Activated CD4-positive, alpha-beta memory T cell treated with anti-CD3 and anti-CD28 coated beads for 36 hours (primary cell): Measurements from ENCODE around the gene PRR23A. TPM values are rescaled to one million over a fixed set of nuclear protein-coding genes. Genes with fewer than 3 reads are reported as not detected.
"Not testable (repeated sequence)": the region's sequence is repeated elsewhere in the genome, so short reads cannot be mapped to it uniquely, and the experiment has no call there.

Source experiments
- CTCF ChIA-PET: fragments of 350-600 bp; sonication (Branson Sonifier 250); formaldehyde crosslinking; loops from one replicate; lab custom pipeline; 2021; ENCODE audit warnings: antibody characterized with exemption, inconsistent platforms; lab: Charles Lee
- POLR2A ChIA-PET: fragments of 350-600 bp; sonication (Branson Sonifier 250); formaldehyde crosslinking; loops from one replicate; lab custom pipeline; 2021; ENCODE audit warnings: antibody characterized with exemption; lab: Charles Lee
- DNase-seq: peaks from one replicate; pipeline ENCODE4 v3.0.0-alpha.2; 2020
- H3K27ac Mint-ChIP-seq: one replicate; pipeline ENCODE4 v1.8.0; 2021; ENCODE audit warnings: mixed read lengths
- H3K27me3 Mint-ChIP-seq: one replicate; pipeline ENCODE4 v1.8.0; 2021; ENCODE audit warnings: mixed read lengths
- H3K36me3 Mint-ChIP-seq: one replicate; pipeline ENCODE4 v1.8.0; 2021; ENCODE audit warnings: mixed read lengths
- H3K4me1 Mint-ChIP-seq: one replicate; pipeline ENCODE4 v1.8.0; 2021; ENCODE audit warnings: low read depth, mixed read lengths
- H3K4me3 Mint-ChIP-seq: one replicate; pipeline ENCODE4 v1.8.0; 2021; ENCODE audit warnings: mild to moderate bottlenecking, mixed read lengths
- H3K9me3 Mint-ChIP-seq: one replicate; pipeline ENCODE4 v1.8.0; 2021; ENCODE audit warnings: mixed read lengths
- intact Hi-C: fragments of 100-400 bp; cut with micrococcal nuclease; formaldehyde crosslinking; loops from one replicate; pipeline ENCODE4 v1.15.1; 2023
- total RNA-seq, 2 experiments: library from RNA; stranded (reverse); gene quantifications; one replicate each; pipeline ENCODE4 v1.2.3, GENCODE V29; 2021

The PRR23A gene
- not detected for total RNA-seq

DNA sequence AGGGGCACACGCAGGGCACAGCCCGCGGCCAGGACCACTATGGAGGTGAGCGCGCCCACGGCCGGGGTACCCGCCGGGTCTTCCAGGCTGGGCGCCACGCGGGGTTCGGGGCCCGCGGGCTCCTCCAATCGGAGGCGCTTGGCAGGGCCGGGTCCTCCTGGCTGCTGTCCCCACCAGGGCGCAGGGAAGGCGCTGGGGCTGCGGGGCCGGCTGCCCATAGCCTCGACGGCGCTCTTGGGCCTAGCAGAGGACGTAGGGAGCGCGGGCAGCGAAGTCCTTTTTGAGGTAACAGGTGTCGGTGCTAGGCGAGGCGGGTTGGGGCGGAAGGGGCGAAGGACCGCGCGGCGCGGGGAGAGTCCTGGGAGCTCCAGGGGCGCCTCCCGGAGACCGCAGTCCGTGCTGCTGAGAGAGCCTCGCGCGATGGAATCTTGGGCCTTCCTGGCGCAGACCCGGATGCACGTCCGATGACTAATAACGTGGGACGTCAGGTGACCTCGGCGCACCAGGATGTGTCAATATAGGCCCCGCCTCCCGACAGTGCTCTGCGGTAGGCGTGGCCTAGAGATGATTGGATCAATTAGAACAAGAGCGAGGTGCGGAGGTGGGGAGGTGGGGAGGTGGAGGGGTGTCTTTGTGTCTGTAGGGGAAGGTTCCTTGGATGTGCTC is at the start of gene PRR23A:
Gene PRR23A (minus strand): TSS at position 218 of the 666 bp plus-strand sequence. CDS start 0 bp downstream, at position 218.
- Mint-ChIP-seq H3K4me3 (no peak within 1 kb of the TSS), H3K27me3 (peaks cover 3% of the 10 kb centered on the region), H3K27ac (no peak within 1 kb of the TSS), H3K9me3 (peaks cover 13% of the 10 kb centered on the region), H3K4me1 (no peaks in the 10 kb centered on the region), H3K36me3 (peaks cover 1% of the 10 kb centered on the region)
- ChIA-PET CTCF (no interaction called here), POLR2A (no interaction called here)
- no peak for DNase-seq
- intact Hi-C loops: no loop called here

DNA sequence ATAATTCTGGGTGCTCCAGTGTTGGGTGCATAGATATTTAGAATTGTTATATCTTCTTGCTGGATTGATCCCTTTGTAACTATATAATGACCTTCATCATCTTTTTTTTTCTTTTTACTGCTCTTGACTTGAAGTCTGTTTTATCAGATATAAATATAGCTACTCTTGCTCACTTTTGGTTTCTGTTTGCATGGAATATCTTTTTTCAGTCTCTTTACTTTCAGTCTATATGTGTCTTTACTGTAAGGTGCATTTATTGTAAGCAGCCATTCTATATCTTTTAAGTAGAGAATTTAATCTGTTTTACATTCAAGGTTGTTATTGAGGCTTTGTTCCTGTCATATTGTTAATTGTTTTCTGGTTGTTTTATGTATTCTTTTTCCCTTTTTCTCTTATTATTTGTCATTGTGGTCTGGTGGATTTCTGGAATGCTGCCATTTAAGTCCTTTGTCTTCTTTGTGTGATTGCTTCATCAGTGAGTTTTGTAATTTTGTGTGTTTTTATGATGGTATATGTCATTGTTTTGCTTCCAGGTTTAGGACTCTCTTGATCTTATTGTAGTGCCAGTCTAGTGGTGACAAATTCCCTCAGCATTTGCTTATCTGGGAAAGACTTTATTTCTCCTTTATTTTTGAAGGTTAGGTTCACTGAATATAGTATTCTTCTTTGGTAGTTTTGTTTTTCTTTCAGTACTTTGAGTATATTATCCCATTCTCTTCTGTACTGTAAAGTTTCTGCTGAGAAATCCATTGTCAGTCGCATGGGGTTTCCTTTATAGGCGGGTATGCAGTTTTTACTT is 46.9 kb upstream of the PRR23A start:
- no peak for DNase-seq
- peaks cover 3% of the 10 kb centered on the region for H3K36me3 Mint-ChIP-seq
- intact Hi-C loops: no loop called here
- no peak overlapping the region for H3K4me3 Mint-ChIP-seq
- peaks cover 26% of the 10 kb centered on the region for H3K9me3 Mint-ChIP-seq
- CTCF ChIA-PET: no interaction called here
- no peaks in the 10 kb centered on the region for H3K4me1 Mint-ChIP-seq
- POLR2A ChIA-PET: no interaction called here
- H3K27ac Mint-ChIP-seq: no peak overlapping the region
- H3K27me3 Mint-ChIP-seq: no peaks in the 10 kb centered on the region

DNA sequence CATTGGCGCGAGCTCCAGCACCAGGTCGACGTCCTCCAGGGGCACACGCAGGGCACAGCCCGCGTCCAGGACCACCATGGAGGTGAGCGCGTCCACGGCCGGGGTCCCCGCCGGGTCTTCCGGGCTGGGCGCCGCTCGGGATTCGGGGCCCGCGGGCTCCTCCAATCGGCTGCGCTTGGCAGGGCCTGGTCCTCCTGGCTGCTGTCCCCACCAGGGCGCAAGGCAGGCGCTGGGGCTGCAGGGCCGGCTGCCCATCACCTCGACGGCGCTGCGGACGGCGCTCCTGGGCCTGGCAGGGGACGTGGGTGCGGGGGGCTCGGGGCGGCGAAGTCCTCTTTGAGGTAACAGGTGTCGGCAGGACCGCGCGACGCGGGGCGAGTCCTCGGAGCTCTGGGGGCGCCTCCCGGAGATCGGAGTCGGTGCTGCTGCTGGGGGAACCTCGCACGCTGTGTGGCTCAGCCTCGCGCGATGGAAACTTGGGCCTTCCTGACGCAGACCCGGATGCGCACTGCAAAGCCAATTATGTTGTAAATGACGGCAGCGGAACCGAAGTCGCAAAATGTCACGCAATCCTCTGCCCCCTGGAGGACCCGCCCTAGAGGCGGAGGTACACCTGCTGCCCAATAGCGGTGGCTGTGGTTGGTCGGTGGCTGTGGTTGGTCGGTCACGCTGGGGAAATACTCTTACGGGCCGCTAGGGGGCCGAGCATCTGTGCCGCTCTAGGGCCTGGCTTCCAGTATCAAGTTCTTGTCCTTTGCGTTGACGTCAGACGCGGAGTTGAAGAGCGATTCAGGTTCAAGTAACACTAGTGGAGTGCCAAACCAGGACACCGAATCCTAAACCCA is 38.5 kb upstream of the PRR23A start, which contains the start of gene PRR23C:
Gene PRR23C (minus strand): TSS at position 527 of the 845 bp plus-strand sequence. CDS start 272 bp downstream, at position 255.
- intact Hi-C loops: no loop called here
- Mint-ChIP-seq H3K36me3 (peaks cover 2% of the 10 kb centered on the region), H3K4me3 (no peak within 1 kb of the TSS), H3K27ac (no peak within 1 kb of the TSS), H3K27me3 (no peaks in the 10 kb centered on the region), H3K9me3 (peaks cover 12% of the 10 kb centered on the region), H3K4me1 (no peaks in the 10 kb centered on the region)
- CTCF ChIA-PET: interaction anchor here (1.5 kb wide), 1 partner anchor 109 kb away, joined by 3 read pairs; no protein-coding TSS in a partner anchor
- DNase-seq: no peak
- POLR2A ChIA-PET: no interaction called here

DNA sequence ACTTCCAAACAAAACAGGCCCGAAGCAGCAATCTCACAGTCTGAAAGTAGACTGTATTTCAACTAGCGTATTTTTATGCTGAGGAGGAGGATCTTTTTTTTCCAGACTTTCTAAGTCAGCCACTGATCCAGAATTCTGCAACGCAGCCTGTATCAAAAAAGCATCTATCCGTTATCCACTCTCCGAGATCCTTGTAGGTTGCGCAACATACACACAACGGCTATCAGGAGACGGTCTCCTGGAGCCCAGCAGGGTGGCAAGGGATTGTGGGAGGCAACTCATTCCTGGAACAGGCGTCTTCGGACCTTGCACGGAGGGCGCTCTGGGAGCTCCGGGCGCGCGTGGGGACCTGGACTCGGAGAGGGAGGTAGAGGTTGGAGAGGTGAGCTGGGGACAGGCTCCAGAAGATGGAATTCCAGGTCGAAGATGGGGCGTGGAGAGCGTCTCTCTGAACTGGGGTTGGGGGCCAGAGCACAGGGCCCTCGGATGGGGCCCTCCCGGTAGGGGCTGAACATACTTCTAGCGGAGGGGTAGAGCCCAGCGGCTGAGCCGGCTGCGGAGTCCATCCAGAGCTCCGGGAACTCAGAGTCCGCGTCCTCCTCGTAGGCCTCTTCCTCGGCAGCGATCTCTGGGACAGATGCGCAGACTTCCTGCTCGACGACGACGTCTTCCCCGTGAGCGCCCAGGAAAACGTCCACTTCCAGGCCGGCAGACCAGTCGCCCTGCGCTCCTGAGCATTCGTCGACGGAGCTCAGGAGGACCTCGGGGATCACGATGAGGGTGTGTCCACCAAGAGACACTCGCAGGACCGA is 37.7 kb upstream of the PRR23A start:
- H3K27ac Mint-ChIP-seq: no peak overlapping the region
- H3K36me3 Mint-ChIP-seq: peaks cover 2% of the 10 kb centered on the region
- H3K4me1 Mint-ChIP-seq: no peaks in the 10 kb centered on the region
- DNase-seq: no peak
- H3K4me3 Mint-ChIP-seq: no peak overlapping the region
- peaks cover 12% of the 10 kb centered on the region for H3K9me3 Mint-ChIP-seq
- ChIA-PET CTCF (interaction anchor here (1.5 kb wide), 1 partner anchor 108 kb away, joined by 3 read pairs; no protein-coding TSS in a partner anchor), POLR2A (no interaction called here)
- intact Hi-C loops: no loop called here
- no peaks in the 10 kb centered on the region for H3K27me3 Mint-ChIP-seq

DNA sequence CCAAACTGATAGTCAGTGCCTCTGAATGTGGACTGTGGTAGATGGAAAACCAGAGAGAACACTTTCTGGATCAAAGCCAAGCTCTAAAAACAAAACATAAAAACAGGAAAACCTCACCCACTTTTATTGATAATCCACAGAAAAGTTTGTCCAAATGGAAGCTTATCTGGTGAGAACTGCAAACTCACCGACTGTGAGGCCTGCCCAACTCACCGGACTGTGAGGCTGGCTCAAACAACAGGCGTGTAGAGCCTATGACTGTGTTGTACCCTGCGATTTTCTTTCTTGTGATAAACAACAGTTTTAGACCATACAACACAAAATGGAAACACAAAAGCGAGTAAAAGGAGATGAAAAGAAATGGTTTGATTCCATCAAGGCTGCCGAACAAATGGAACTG is 31.4 kb upstream of the PRR23A start:
- no peaks in the 10 kb centered on the region for H3K9me3 Mint-ChIP-seq
- no peak overlapping the region for H3K27ac Mint-ChIP-seq
- DNase-seq: no peak
- CTCF ChIA-PET: no interaction called here
- H3K4me3 Mint-ChIP-seq: no peak overlapping the region
- no peaks in the 10 kb centered on the region for H3K4me1 Mint-ChIP-seq
- intact Hi-C loops: no loop called here
- H3K27me3 Mint-ChIP-seq: peaks cover 11% of the 10 kb centered on the region
- POLR2A ChIA-PET: no interaction called here
- H3K36me3 Mint-ChIP-seq: no peaks in the 10 kb centered on the region

DNA sequence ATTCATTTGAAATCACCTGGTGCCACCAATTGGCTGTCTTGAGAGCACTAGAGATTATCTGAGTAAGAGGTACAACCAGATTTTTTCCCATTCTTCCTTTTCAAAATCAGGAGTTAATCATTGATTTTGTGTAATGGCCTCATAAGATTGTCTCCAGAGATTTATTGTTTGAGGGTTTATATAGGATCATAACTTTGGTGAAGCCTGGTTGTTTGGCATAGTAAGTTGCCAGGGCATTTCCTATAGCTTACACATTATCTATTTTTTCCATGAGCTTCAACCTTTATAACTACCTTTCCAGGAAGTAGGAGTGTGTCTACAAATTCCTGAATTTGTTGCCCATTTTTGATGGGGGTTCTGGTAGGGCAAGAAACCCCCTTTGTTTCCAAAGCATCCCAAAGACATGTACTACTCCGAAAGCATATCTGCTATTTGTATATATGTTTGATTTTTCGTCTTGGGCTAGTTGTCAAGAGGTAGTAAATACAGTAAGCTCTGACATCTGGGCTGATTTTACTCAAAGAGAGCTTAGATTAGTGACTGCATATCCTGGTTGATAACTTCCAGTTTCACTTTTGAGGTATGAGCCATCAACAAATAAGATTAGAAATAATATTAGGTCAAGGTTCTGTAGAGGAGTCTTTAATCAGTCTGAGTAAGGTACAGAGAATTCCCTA is 26.4 kb upstream of the PRR23A start:
- DNase-seq: no peak
- intact Hi-C loops: no loop called here
- POLR2A ChIA-PET: no interaction called here
- Mint-ChIP-seq H3K27me3 (peaks cover 9% of the 10 kb centered on the region), H3K4me1 (no peaks in the 10 kb centered on the region), H3K27ac (no peak overlapping the region), H3K4me3 (no peak overlapping the region), H3K36me3 (no peaks in the 10 kb centered on the region), H3K9me3 (peaks cover 18% of the 10 kb centered on the region)
- CTCF ChIA-PET: no interaction called here

DNA sequence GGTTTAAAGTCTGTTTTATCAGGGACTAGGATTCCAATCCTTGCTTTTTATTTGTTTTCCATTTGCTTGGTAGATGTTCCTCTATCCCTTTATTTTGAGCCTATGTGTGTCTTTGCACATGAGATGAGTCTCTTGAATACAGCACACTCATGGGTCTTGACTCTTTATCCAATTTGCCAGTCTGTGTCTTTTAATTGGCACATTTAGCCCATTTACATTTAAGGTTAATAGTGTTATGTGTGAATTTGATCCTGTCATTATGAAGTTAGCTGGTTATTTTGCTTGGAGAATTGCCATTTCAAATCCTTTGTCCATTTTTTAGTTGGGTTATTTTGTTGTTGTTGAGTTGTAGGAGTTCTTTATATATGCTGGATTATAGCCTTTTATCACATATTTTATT is 24.5 kb upstream of the PRR23A start:
- H3K27ac Mint-ChIP-seq, H3K4me3 Mint-ChIP-seq, intact Hi-C loops, H3K27me3 Mint-ChIP-seq, H3K36me3 Mint-ChIP-seq, CTCF ChIA-PET, DNase-seq, H3K4me1 Mint-ChIP-seq: not testable (repeated sequence)
- POLR2A ChIA-PET: interaction anchor here (0.6 kb wide), 1 partner anchor 39 kb away, joined by 5 read pairs; no protein-coding TSS in a partner anchor
- H3K9me3 Mint-ChIP-seq: peaks cover 18% of the 10 kb centered on the region

DNA sequence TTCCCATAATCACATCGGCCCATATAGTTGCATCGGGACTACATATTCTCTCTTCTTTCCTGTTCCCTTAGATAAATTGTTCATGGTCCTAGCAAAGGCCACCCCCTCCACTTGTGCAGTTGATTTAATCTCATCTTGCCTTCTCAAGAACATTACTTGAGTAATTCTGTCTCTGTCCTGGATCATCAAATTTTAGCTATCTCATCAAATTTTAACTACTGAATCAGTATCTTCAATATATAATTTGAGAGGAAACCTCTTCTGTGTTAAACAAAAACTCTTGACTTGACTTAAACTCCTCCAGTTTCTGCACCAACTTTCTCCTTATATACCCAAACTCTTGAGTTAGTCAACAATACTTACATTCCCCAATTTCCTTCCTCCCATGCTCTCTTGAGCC is 18.9 kb upstream of the PRR23A start:
- Mint-ChIP-seq H3K27ac (no peak overlapping the region), H3K36me3 (no peaks in the 10 kb centered on the region), H3K9me3 (peaks cover 6% of the 10 kb centered on the region), H3K4me1 (no peaks in the 10 kb centered on the region), H3K27me3 (no peaks in the 10 kb centered on the region), H3K4me3 (no peak overlapping the region)
- CTCF ChIA-PET: no interaction called here
- intact Hi-C loops: no loop called here
- DNase-seq: no peak
- POLR2A ChIA-PET: no interaction called here

DNA sequence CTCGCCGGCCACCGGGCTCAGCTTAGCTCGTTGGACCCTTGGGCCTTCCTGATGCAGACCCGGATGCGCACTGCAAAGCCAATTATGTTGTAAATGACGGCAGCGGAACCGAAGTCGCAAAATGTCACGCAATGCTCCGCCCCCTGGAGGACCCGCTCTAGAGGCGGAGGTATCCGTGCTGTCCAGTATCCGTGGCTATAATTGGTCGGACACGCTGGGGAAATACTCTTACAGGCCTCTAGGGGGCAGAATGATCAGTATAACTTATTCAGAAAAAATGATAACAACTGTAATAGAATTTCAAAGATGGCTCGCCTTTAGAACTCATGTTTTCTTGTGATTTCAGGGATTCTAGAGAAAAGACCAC is 14.8 kb upstream of the PRR23A start, which contains the start of gene PRR23B:
Gene PRR23B (minus strand): TSS at position 59 of the 367 bp plus-strand sequence. CDS start 265 bp downstream, outside the sequence.
- Mint-ChIP-seq H3K4me1 (no peaks in the 10 kb centered on the region), H3K9me3 (peaks cover 3% of the 10 kb centered on the region), H3K36me3 (no peaks in the 10 kb centered on the region), H3K27ac (no peak within 1 kb of the TSS), H3K4me3 (no peak within 1 kb of the TSS), H3K27me3 (no peaks in the 10 kb centered on the region)
- no peak for DNase-seq
- ChIA-PET CTCF (no interaction called here), POLR2A (no interaction called here)
- intact Hi-C loops: no loop called here

DNA sequence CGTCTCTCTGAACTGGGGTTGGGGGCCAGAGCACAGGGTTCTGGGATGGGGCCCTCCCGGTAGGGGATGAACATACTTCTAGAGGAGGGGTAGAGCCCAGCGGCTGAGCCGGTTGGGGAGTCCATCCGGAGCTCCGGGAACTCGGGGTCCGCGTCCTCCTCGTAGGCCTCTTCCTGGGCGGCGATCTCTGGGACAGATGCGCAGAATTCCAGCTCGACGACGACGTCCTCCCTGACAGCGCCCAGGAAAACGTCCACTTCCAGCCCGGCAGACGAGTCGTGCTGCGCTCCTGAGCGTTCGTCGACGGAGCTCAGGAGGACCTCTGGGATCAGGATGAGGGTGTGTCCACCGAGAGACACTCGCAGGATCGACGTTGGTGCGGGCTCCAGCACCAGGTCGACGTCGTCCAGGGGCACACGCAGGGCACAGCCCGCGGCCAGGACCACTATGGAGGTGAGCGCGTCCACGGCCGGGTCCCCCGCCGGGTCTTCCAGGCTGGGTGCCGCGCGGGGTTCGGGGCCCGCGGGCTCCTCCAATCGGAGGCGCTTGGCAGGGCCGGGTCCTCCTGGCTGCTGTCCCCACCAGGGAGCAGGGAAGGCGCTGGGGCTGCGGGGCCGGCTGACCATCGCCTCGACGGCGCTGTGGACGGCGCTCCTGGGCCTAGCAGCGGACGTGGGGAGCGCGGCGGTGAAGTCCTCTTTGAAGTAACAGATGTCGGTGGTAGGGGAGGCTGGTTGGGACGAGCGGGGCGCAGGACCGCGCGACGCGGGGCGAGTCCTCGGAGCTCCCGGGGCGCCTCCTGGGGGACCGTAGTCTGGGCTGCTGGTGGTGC is 14.2 kb upstream of the PRR23A start:
- intact Hi-C loops: no loop called here
- POLR2A ChIA-PET: no interaction called here
- no peak for DNase-seq
- Mint-ChIP-seq H3K27ac (no peak overlapping the region), H3K4me1 (no peaks in the 10 kb centered on the region), H3K4me3 (no peak overlapping the region), H3K36me3 (no peaks in the 10 kb centered on the region), H3K9me3 (peaks cover 3% of the 10 kb centered on the region), H3K27me3 (no peaks in the 10 kb centered on the region)
- CTCF ChIA-PET: no interaction called here
